ENCODE results near the gene MESP2. TPM values are rescaled to one million over a fixed set of nuclear protein-coding genes. Genes with fewer than 3 reads are reported as not detected.

Gene MESP2
- total RNA-seq, 4 donors from 2014 or later = 0.59 to 2.4 (median 0.83) TPM; not detected in 1

GRCh38 chr15:89749951-89750559 lies 26.1 kb upstream of the MESP2 start:
- intact Hi-C loops (cut with DNase I) = no loop called here
- no peak for TF ChIP-seq POLR2A (IDR thresholded peaks at IDR 0.05)
- TF ChIP-seq, protein P1, sequence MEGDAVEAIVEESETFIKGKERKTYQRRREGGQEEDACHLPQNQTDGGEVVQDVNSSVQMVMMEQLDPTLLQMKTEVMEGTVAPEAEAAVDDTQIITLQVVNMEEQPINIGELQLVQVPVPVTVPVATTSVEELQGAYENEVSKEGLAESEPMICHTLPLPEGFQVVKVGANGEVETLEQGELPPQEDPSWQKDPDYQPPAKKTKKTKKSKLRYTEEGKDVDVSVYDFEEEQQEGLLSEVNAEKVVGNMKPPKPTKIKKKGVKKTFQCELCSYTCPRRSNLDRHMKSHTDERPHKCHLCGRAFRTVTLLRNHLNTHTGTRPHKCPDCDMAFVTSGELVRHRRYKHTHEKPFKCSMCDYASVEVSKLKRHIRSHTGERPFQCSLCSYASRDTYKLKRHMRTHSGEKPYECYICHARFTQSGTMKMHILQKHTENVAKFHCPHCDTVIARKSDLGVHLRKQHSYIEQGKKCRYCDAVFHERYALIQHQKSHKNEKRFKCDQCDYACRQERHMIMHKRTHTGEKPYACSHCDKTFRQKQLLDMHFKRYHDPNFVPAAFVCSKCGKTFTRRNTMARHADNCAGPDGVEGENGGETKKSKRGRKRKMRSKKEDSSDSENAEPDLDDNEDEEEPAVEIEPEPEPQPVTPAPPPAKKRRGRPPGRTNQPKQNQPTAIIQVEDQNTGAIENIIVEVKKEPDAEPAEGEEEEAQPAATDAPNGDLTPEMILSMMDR (IDR thresholded peaks at IDR 0.05) = no peak
- Histone ChIP-seq H3K27ac (peak overlapping the region in 3 of 4 donors; percentile 68 to 77 (median 73)), H3K9me3 (no peaks in the 10 kb centered on the region), H3K4me1 (peaks cover 13 to 37% (median 23%) of the 10 kb centered on the region in 3 donors), H3K27me3 (peaks cover 0 to 30% (median 0%) of the 10 kb centered on the region in 4 donors), H3K36me3 (no peaks in the 10 kb centered on the region), H3K4me3 (peak overlapping the region; percentile 48 to 81 (median 63))
- 8 to 24% methylated on average over 14 of the region's 41 CpGs for WGBS, 2 donors
- DNase-seq = no peak

GRCh38 chr15:89750560-89751542 lies 25.3 kb upstream of the MESP2 start, which contains the start of gene MESP1:
TSS of gene MESP1 (minus strand) at chr15:89751249. CDS start at chr15:89751231, 18 bp downstream.
- intact Hi-C loops (cut with DNase I) = no loop called here
- Histone ChIP-seq H3K9me3 (no peaks in the 10 kb centered on the region), H3K4me3 (peak within 1 kb of the TSS; percentile 48 to 81 (median 63)), H3K4me1 (peaks cover 13 to 37% (median 23%) of the 10 kb centered on the region in 3 donors), H3K36me3 (no peaks in the 10 kb centered on the region), H3K27ac (peak within 1 kb of the TSS; percentile 68 to 77 (median 71)), H3K27me3 (peaks cover 0 to 22% (median 0%) of the 10 kb centered on the region in 4 donors)
- DNase-seq = peak; percentile 24
- WGBS, 2 donors = 24 to 53% methylated on average over 6 of the region's 114 CpGs
- TF ChIP-seq, protein P1 (IDR thresholded peaks at IDR 0.05) = peak; percentile 54 to 83 (median 69)
- peak in 2 of 4 donors; percentile 44 to 69 for TF ChIP-seq POLR2A (IDR thresholded peaks at IDR 0.05)

GRCh38 chr15:89751748-89752147 lies 24.4 kb upstream of the MESP2 start:
- intact Hi-C loops (cut with DNase I) = no loop called here
- peaks cover 0 to 16% (median 0%) of the 10 kb centered on the region in 4 donors for H3K27me3 ChIP-seq
- DNase-seq = no peak
- 72 to 95% methylated on average over 2 to 5 of the region's 5 CpGs for WGBS, 2 donors
- no peaks in the 10 kb centered on the region for H3K9me3 ChIP-seq
- peaks cover 13 to 32% (median 23%) of the 10 kb centered on the region in 3 donors for H3K4me1 ChIP-seq
- H3K27ac ChIP-seq = peak overlapping the region; percentile 26 to 77 (median 68)
- H3K36me3 ChIP-seq = no peaks in the 10 kb centered on the region
- TF ChIP-seq, protein P1 (IDR thresholded peaks at IDR 0.05) = no peak
- TF ChIP-seq POLR2A (IDR thresholded peaks at IDR 0.05) = no peak
- H3K4me3 ChIP-seq = no peak overlapping the region

DNA sequence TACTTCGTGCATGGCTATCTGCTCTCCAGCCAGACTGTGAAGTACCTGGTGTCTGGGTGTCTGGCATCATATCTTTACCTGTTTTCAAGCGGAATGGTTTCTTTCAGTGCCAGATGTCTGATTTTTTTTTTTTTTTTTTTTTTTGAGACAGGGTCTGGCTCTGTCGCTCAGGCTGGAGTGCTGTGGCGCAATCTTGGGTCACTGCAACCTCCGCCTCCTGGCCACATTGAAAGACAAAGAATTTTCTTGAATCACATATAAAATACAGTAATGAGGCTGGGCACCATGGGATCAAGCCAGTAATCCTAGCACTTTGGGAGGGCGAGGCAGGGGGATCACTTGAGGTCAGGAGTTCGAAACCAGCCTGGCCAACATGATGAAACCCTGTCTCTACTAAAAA lies 22.3 kb upstream of the MESP2 start:
- WGBS, 2 donors = 77 to 86% methylated on average over 4 to 7 of the region's 7 CpGs
- no peak for DNase-seq
- no peak overlapping the region for H3K27ac ChIP-seq
- H3K4me1 ChIP-seq = peaks cover 13 to 30% (median 23%) of the 10 kb centered on the region in 3 donors
- peaks cover 0 to 16% (median 0%) of the 10 kb centered on the region in 4 donors for H3K27me3 ChIP-seq
- H3K9me3 ChIP-seq = no peaks in the 10 kb centered on the region
- no peak overlapping the region for H3K4me3 ChIP-seq
- intact Hi-C loops (cut with DNase I) = no loop called here
- TF ChIP-seq, protein P1 (IDR thresholded peaks at IDR 0.05) = no peak
- TF ChIP-seq POLR2A (IDR thresholded peaks at IDR 0.05) = no peak
- H3K36me3 ChIP-seq = no peaks in the 10 kb centered on the region

Data from esophagus squamous epithelium (tissue), 5 donors.